CD14-positive monocyte (primary cell): ENCODE data around the gene SIK2. TPM values are rescaled to one million over a fixed set of nuclear protein-coding genes. Genes with fewer than 3 reads are reported as not detected.

Experiments used
- DNase-seq, 3 donors: peaks; one replicate each; pipeline ENCODE4 v3.0.0-alpha.2; 2011 to 2022
- H2AFZ ChIP-seq: 2 replicates; pipeline ENCODE4 v1.6.0; 2012; ENCODE audit warnings: mild to moderate bottlenecking, low read depth, low read length, inconsistent platforms; ENCODE audit not compliant: insufficient read depth, poor library complexity, severe bottlenecking
- H3K27ac ChIP-seq, 2 donors: 1 replicate in 1 of 2; 2 replicates in 1 of 2; pipeline ENCODE4 v1.5.1; 2012 to 2013; ENCODE audit warnings: low read length in 2 of 2, control low read depth in 1 of 2, inconsistent platforms in 1 of 2, low read depth in 1 of 2, mild to moderate bottlenecking in 1 of 2
- H3K27me3 ChIP-seq, 2 donors: one replicate each; pipeline versions ENCODE4 v1.6.0 to v1.6.1; 2011 to 2013; ENCODE audit warnings: low read length in 2 of 2; ENCODE audit not compliant: control insufficient read depth in 2 of 2, insufficient read depth in 2 of 2
- H3K36me3 ChIP-seq, 2 donors: replicated peaks in 1 of 2; 1 replicate in 1 of 2; 2 replicates in 1 of 2; pipeline versions ENCODE4 v1.5.1 to v1.6.1; 2012 to 2013; ENCODE audit warnings: low read length in 2 of 2, control low read depth in 1 of 2, inconsistent platforms in 1 of 2, mild to moderate bottlenecking in 1 of 2; ENCODE audit not compliant: insufficient read depth in 2 of 2, control insufficient read depth in 1 of 2
- H3K4me1 ChIP-seq, 2 donors: 1 replicate in 1 of 2; 2 replicates in 1 of 2; pipeline versions ENCODE4 v1.5.1 to v1.6.1; 2012 to 2013; ENCODE audit warnings: low read length in 2 of 2, control low read depth in 1 of 2, inconsistent platforms in 1 of 2, mild to moderate bottlenecking in 1 of 2, moderate library complexity in 1 of 2; ENCODE audit not compliant: insufficient read depth in 2 of 2, control insufficient read depth in 1 of 2
- H3K4me2 ChIP-seq: replicated peaks from 2 replicates; pipeline ENCODE3; 2012; ENCODE audit warnings: low read length, moderate library complexity, mild to moderate bottlenecking; ENCODE audit not compliant: poor library complexity, severe bottlenecking; ENCODE audit errors: extremely low read depth
- H3K4me3 ChIP-seq, 3 experiments: fragments of 200-600 bp in 1 of 3; sonication (generic) in 1 of 3; replicated peaks in 1 of 3; 1 replicate in 2 of 3; 2 replicates in 1 of 3; pipeline ENCODE4 v1.5.1; 2011 to 2013; ENCODE audit warnings: low read length in 3 of 3, mild to moderate bottlenecking in 3 of 3, control low read depth in 2 of 3, low read depth in 2 of 3, inconsistent platforms in 1 of 3, moderate library complexity in 1 of 3
- H3K79me2 ChIP-seq: 2 replicates; pipeline ENCODE4 v1.6.0; 2012; ENCODE audit warnings: mild to moderate bottlenecking, control low read depth, inconsistent platforms, low read length, moderate library complexity; ENCODE audit not compliant: insufficient read depth
- H3K9ac ChIP-seq: 2 replicates; pipeline ENCODE4 v1.6.0; 2017; ENCODE audit warnings: low read length, mild to moderate bottlenecking; ENCODE audit not compliant: insufficient read depth, poor library complexity, severe bottlenecking
- H3K9me3 ChIP-seq, 2 donors: replicated peaks in 1 of 2; 1 replicate in 1 of 2; 2 replicates in 1 of 2; pipeline versions ENCODE4 v1.5.1 to v1.6.1; 2012 to 2013; ENCODE audit warnings: low read length in 2 of 2, control low read depth in 1 of 2; ENCODE audit not compliant: control insufficient read depth in 1 of 2, insufficient read depth in 1 of 2
- H4K20me1 ChIP-seq: 2 replicates; pipeline ENCODE4 v1.6.0; 2012; ENCODE audit warnings: mild to moderate bottlenecking, low read length, control low read depth, moderate library complexity; ENCODE audit not compliant: insufficient read depth
- H3K27ac Mint-ChIP-seq, 7 donors: one replicate each; pipeline ENCODE4 v1.8.0; 2020; ENCODE audit warnings: mild to moderate bottlenecking in 7 of 7, mixed read lengths in 7 of 7, moderate library complexity in 6 of 7, inconsistent platforms in 2 of 7
- H3K27me3 Mint-ChIP-seq, 3 donors: one replicate each; pipeline ENCODE4 v1.8.0; 2021 to 2022; ENCODE audit warnings: low read depth in 3 of 3, mild to moderate bottlenecking in 3 of 3, mixed read lengths in 3 of 3, moderate library complexity in 3 of 3, inconsistent platforms in 1 of 3
- H3K36me3 Mint-ChIP-seq, 2 donors: one replicate each; pipeline ENCODE4 v1.8.0; 2020; ENCODE audit warnings: mixed read lengths in 2 of 2, inconsistent platforms in 1 of 2, mild to moderate bottlenecking in 1 of 2
- H3K4me1 Mint-ChIP-seq: one replicate; pipeline ENCODE4 v1.8.0; 2020; ENCODE audit warnings: mild to moderate bottlenecking, mixed read lengths
- H3K4me3 Mint-ChIP-seq, 2 donors: one replicate each; pipeline ENCODE4 v1.8.0; 2020; ENCODE audit warnings: mild to moderate bottlenecking in 2 of 2, mixed read lengths in 2 of 2, moderate library complexity in 1 of 2
- H3K9me3 Mint-ChIP-seq, 7 donors: one replicate each; pipeline ENCODE4 v1.8.0; 2020 to 2022; ENCODE audit warnings: mixed read lengths in 7 of 7, mild to moderate bottlenecking in 6 of 7, moderate library complexity in 6 of 7, inconsistent platforms in 2 of 7
- CTCF ChIP-seq: fragments of 200-600 bp; IDR thresholded peaks from one replicate; pipeline ENCODE4 v1.8.0; 2022; ENCODE audit warnings: antibody characterized with exemption, mild to moderate bottlenecking
- WGBS: methylation state at CpG from one replicate; pipeline ENCODE4 v1.1.5; 2013; ENCODE audit warnings: missing lambda C conversion rate; ENCODE audit not compliant: insufficient coverage; 5-methylcytosine and 5-hydroxymethylcytosine counted together
- intact Hi-C, 2 donors: fragments of 100-400 bp; cut with micrococcal nuclease; formaldehyde crosslinking; loops; one replicate each; pipeline versions ENCODE4 v1.15.0 to v1.15.1; 2023
- polyA plus RNA-seq, 3 donors: library from polyadenylated mRNA; depleted of rRNA in 1 of 3; unstranded in 2 of 3; stranded (reverse) in 1 of 3; fragments of 300-500 nt in 2 of 3; fragments of >200 nt in 1 of 3; fragmentation: Illumina TruSeq in 2 of 3; gene quantifications; 1 replicate in 2 of 3; 2 replicates in 1 of 3; pipeline ENCODE4 v1.2.3, GENCODE V29; 2012 to 2021

Gene SIK2
- polyA plus RNA-seq, 3 donors: 0.16 to 8.8 (median 0.23) TPM

GRCh38 chr11:111631666-111632039, 29.4 kb downstream of the SIK2 start:
- Mint-ChIP-seq H3K36me3 (peaks cover 22 to 26% of the 10 kb centered on the region in 2 donors), H3K4me3 (no peak overlapping the region), H3K9me3 (peaks cover 0 to 2% (median 0%) of the 10 kb centered on the region in 7 donors), H3K27ac (no peak overlapping the region), H3K27me3 (peaks cover 0 to 1% (median 0%) of the 10 kb centered on the region in 3 donors), H3K4me1 (peaks cover 4% of the 10 kb centered on the region)
- Histone ChIP-seq H3K9ac (no peak overlapping the region), H3K27me3 (no peaks in the 10 kb centered on the region), H2AFZ (no peak overlapping the region), H3K4me2 (no peak overlapping the region), H3K4me1 (no peaks in the 10 kb centered on the region), H3K4me3 (no peak overlapping the region), H3K27ac (no peak overlapping the region), H3K79me2 (no peaks in the 10 kb centered on the region), H3K9me3 (no peaks in the 10 kb centered on the region), H3K36me3 (peaks cover 5 to 56% of the 10 kb centered on the region in 2 donors), H4K20me1 (peaks cover 7% of the 10 kb centered on the region)
- intact Hi-C loops: no loop called here
- no peak for DNase-seq
- no peak for TF ChIP-seq CTCF
- 100% methylated on average over 1 of the region's 3 CpGs for WGBS

GRCh38 chr11:111632516-111633220, 30.4 kb downstream of the SIK2 start:
- no peak overlapping the region for H3K9ac ChIP-seq
- no peaks in the 10 kb centered on the region for H4K20me1 ChIP-seq
- H3K27me3 ChIP-seq: no peaks in the 10 kb centered on the region
- H3K4me1 ChIP-seq: no peaks in the 10 kb centered on the region
- no peak overlapping the region for H3K4me3 ChIP-seq
- peaks cover 4 to 50% of the 10 kb centered on the region in 2 donors for H3K36me3 ChIP-seq
- no peak overlapping the region for H3K27ac Mint-ChIP-seq
- H3K9me3 ChIP-seq: no peaks in the 10 kb centered on the region
- no peak for DNase-seq
- H3K4me1 Mint-ChIP-seq: peaks cover 4% of the 10 kb centered on the region
- H2AFZ ChIP-seq: no peak overlapping the region
- H3K9me3 Mint-ChIP-seq: peaks cover 0 to 2% (median 0%) of the 10 kb centered on the region in 7 donors
- no CpG with 5 or more reads among the region's 4 CpGs for WGBS
- intact Hi-C loops: no loop called here
- peaks cover 0 to 1% (median 0%) of the 10 kb centered on the region in 3 donors for H3K27me3 Mint-ChIP-seq
- H3K4me3 Mint-ChIP-seq: no peak overlapping the region
- no peaks in the 10 kb centered on the region for H3K79me2 ChIP-seq
- H3K36me3 Mint-ChIP-seq: peaks cover 22 to 30% of the 10 kb centered on the region in 2 donors
- no peak overlapping the region for H3K4me2 ChIP-seq
- no peak for TF ChIP-seq CTCF
- H3K27ac ChIP-seq: no peak overlapping the region
